ENCODE data around the gene HNRNPUL1.
A peak's percentile ranks its signal among the peaks of the same experiment; 100 is the strongest.

Gene HNRNPUL1

GRCh38 chr19:41324231-41324702 is 60.1 kb downstream of the HNRNPUL1 start:
- Mint-ChIP-seq H3K27me3 (no peaks in the 10 kb centered on the region), H3K27ac (peak overlapping the region; percentile 97 to 98), H3K4me1 (ENCODE audit: low read depth in 2 of 2) (peaks cover 51 to 68% of the 10 kb centered on the region in 2 donors), H3K36me3 (ENCODE audit: insufficient read depth) (peaks cover 100% of the 10 kb centered on the region), H3K9me3 (no peaks in the 10 kb centered on the region), H3K4me3 (peak overlapping the region in 1 of 2 donors; percentile 56)
- ATAC-seq (replicated peaks) (no peak), DNase-seq (no peak)

- Mint-ChIP-seq H3K27ac (peak overlapping the region; percentile 97 to 98), H3K4me3 (peak overlapping the region; percentile 53 to 56), H3K9me3 (no peaks in the 10 kb centered on the region), H3K4me1 (ENCODE audit: low read depth in 2 of 2) (peaks cover 51 to 60% of the 10 kb centered on the region in 2 donors), H3K27me3 (no peaks in the 10 kb centered on the region), H3K36me3 (ENCODE audit: insufficient read depth) (peaks cover 100% of the 10 kb centered on the region)
- ATAC-seq (replicated peaks) (no peak), DNase-seq (no peak)
Observed at GRCh38 chr19:41324921-41325639, 60.9 kb downstream of the HNRNPUL1 start.

GRCh38 chr19:41325640-41325946 is 61.4 kb downstream of the HNRNPUL1 start:
- peaks cover 100% of the 10 kb centered on the region for H3K36me3 Mint-ChIP-seq (ENCODE audit: insufficient read depth)
- ATAC-seq (replicated peaks) (no peak), DNase-seq (no peak)
- peak overlapping the region; percentile 97 to 98 for H3K27ac Mint-ChIP-seq
- no peaks in the 10 kb centered on the region for H3K27me3 Mint-ChIP-seq
- H3K4me3 Mint-ChIP-seq = peak overlapping the region; percentile 53 to 56
- H3K4me1 Mint-ChIP-seq (ENCODE audit: low read depth in 2 of 2) = peaks cover 55 to 64% of the 10 kb centered on the region in 2 donors
- no peaks in the 10 kb centered on the region for H3K9me3 Mint-ChIP-seq

- no peaks in the 10 kb centered on the region for H3K9me3 Mint-ChIP-seq
- peak overlapping the region; percentile 77 to 78 for H3K4me3 Mint-ChIP-seq
- H3K27ac Mint-ChIP-seq = peak overlapping the region; percentile 97 to 98
- no peak for ATAC-seq (replicated peaks)
- H3K27me3 Mint-ChIP-seq = no peaks in the 10 kb centered on the region
- H3K4me1 Mint-ChIP-seq (ENCODE audit: low read depth in 2 of 2) = peaks cover 58 to 65% of the 10 kb centered on the region in 2 donors
- DNase-seq = peak in 1 of 3 experiments; percentile 39
- H3K36me3 Mint-ChIP-seq (ENCODE audit: insufficient read depth) = peaks cover 100% of the 10 kb centered on the region
Observed at GRCh38 chr19:41325947-41326706, 62.0 kb downstream of the HNRNPUL1 start.

- H3K27ac Mint-ChIP-seq = peak overlapping the region; percentile 97 to 98
- DNase-seq (peak in 2 of 3 experiments; percentile 47 to 52), ATAC-seq (replicated peaks) (peak; percentile 6)
- H3K4me3 Mint-ChIP-seq = peak overlapping the region; percentile 77 to 78
- H3K4me1 Mint-ChIP-seq (ENCODE audit: low read depth in 2 of 2) = peaks cover 68 to 73% of the 10 kb centered on the region in 2 donors
- no peaks in the 10 kb centered on the region for H3K27me3 Mint-ChIP-seq
- H3K9me3 Mint-ChIP-seq = no peaks in the 10 kb centered on the region
- peaks cover 100% of the 10 kb centered on the region for H3K36me3 Mint-ChIP-seq (ENCODE audit: insufficient read depth)
Observed at GRCh38 chr19:41327076-41327575, 63.0 kb downstream of the HNRNPUL1 start.

GRCh38 chr19:41327576-41328156 is 63.5 kb downstream of the HNRNPUL1 start:
- Mint-ChIP-seq H3K9me3 (no peaks in the 10 kb centered on the region), H3K4me1 (ENCODE audit: low read depth in 2 of 2) (peaks cover 70% of the 10 kb centered on the region in 2 donors), H3K36me3 (ENCODE audit: insufficient read depth) (peaks cover 100% of the 10 kb centered on the region), H3K27me3 (no peaks in the 10 kb centered on the region), H3K27ac (peak overlapping the region; percentile 97 to 98), H3K4me3 (peak overlapping the region; percentile 77 to 78)
- ATAC-seq (replicated peaks) (peak; percentile 62), DNase-seq (peak; percentile 92 to 94 (median 94))

- H3K36me3 Mint-ChIP-seq (ENCODE audit: insufficient read depth) = peaks cover 100% of the 10 kb centered on the region
- ATAC-seq (replicated peaks) (peak; percentile 36), DNase-seq (no peak)
Observed at GRCh38 chr19:41328157-41328841, 64.1 kb downstream of the HNRNPUL1 start.

GRCh38 chr19:41328842-41329225 is 64.7 kb downstream of the HNRNPUL1 start:
- Mint-ChIP-seq H3K4me1 (ENCODE audit: low read depth in 2 of 2) (peaks cover 65 to 68% of the 10 kb centered on the region in 2 donors), H3K9me3 (no peaks in the 10 kb centered on the region), H3K4me3 (peak overlapping the region; percentile 77 to 78), H3K27ac (peak overlapping the region; percentile 97 to 98), H3K27me3 (no peaks in the 10 kb centered on the region), H3K36me3 (ENCODE audit: insufficient read depth) (peaks cover 100% of the 10 kb centered on the region)
- ATAC-seq (replicated peaks) = no peak
- DNase-seq = no peak

More at GRCh38 chr19:41328157-41328841, 64.1 kb downstream of the HNRNPUL1 start:
- no peaks in the 10 kb centered on the region for H3K27me3 Mint-ChIP-seq
- no peaks in the 10 kb centered on the region for H3K9me3 Mint-ChIP-seq
- peak overlapping the region; percentile 97 to 98 for H3K27ac Mint-ChIP-seq
- H3K4me1 Mint-ChIP-seq (ENCODE audit: low read depth in 2 of 2) = peaks cover 66 to 69% of the 10 kb centered on the region in 2 donors
- H3K4me3 Mint-ChIP-seq = peak overlapping the region; percentile 77 to 78

- Mint-ChIP-seq H3K36me3 (ENCODE audit: insufficient read depth) (peaks cover 100% of the 10 kb centered on the region), H3K27me3 (no peaks in the 10 kb centered on the region), H3K4me1 (ENCODE audit: low read depth in 2 of 2) (peaks cover 51 to 60% of the 10 kb centered on the region in 2 donors), H3K27ac (peak overlapping the region; percentile 92 to 98), H3K4me3 (peak overlapping the region; percentile 57 to 78), H3K9me3 (no peaks in the 10 kb centered on the region)
- ATAC-seq (replicated peaks) (no peak), DNase-seq (no peak)
Observed at GRCh38 chr19:41330481-41330880, 66.3 kb downstream of the HNRNPUL1 start.

- Mint-ChIP-seq H3K27me3 (no peaks in the 10 kb centered on the region), H3K9me3 (no peaks in the 10 kb centered on the region), H3K27ac (peak overlapping the region; percentile 92 to 98), H3K4me3 (peak overlapping the region; percentile 71 to 78), H3K4me1 (ENCODE audit: low read depth in 2 of 2) (peaks cover 50 to 59% of the 10 kb centered on the region in 2 donors), H3K36me3 (ENCODE audit: insufficient read depth) (peaks cover 100% of the 10 kb centered on the region)
- ATAC-seq (replicated peaks) (no peak), DNase-seq (peak in 1 of 3 experiments; percentile 10)
Observed at GRCh38 chr19:41330946-41331678, 66.9 kb downstream of the HNRNPUL1 start.

- Mint-ChIP-seq H3K9me3 (no peaks in the 10 kb centered on the region), H3K27ac (peak overlapping the region; percentile 92 to 98), H3K27me3 (no peaks in the 10 kb centered on the region), H3K4me3 (peak overlapping the region; percentile 64 to 71), H3K4me1 (ENCODE audit: low read depth in 2 of 2) (peaks cover 42 to 50% of the 10 kb centered on the region in 2 donors), H3K36me3 (ENCODE audit: insufficient read depth) (peaks cover 100% of the 10 kb centered on the region)
- ATAC-seq (replicated peaks) = no peak
- no peak for DNase-seq
Observed at GRCh38 chr19:41332000-41332399, 67.8 kb downstream of the HNRNPUL1 start.

GRCh38 chr19:41332468-41332867 is 68.3 kb downstream of the HNRNPUL1 start:
- Mint-ChIP-seq H3K27ac (peak overlapping the region; percentile 92 to 98), H3K36me3 (ENCODE audit: insufficient read depth) (peaks cover 100% of the 10 kb centered on the region), H3K4me3 (peak overlapping the region; percentile 64 to 71), H3K9me3 (no peaks in the 10 kb centered on the region), H3K27me3 (no peaks in the 10 kb centered on the region), H3K4me1 (ENCODE audit: low read depth in 2 of 2) (peaks cover 38 to 48% of the 10 kb centered on the region in 2 donors)
- no peak for DNase-seq
- ATAC-seq (replicated peaks) = no peak
